ENCODE results near the gene PRDX5. TPM values are rescaled to one million over a fixed set of nuclear protein-coding genes. Genes with fewer than 3 reads are reported as not detected.

PRDX5 gene
- total RNA-seq, 4 donors from 2014 or later: 122 to 236 (median 223) TPM

- no peak for TF ChIP-seq CTCF (IDR thresholded peaks at IDR 0.05; ENCODE audit: low read depth)
These were observed 25.2 kb downstream of the PRDX5 start for GRCh38 chr11:64342869-64343745.

- no peak for TF ChIP-seq CTCF (IDR thresholded peaks at IDR 0.05; ENCODE audit: low read depth)
These were observed 26.0 kb downstream of the PRDX5 start for GRCh38 chr11:64343767-64344559.

- no peak for TF ChIP-seq CTCF (IDR thresholded peaks at IDR 0.05; ENCODE audit: low read depth)
These were observed 26.9 kb downstream of the PRDX5 start for GRCh38 chr11:64344787-64345186.

GRCh38 chr11:64347193-64347867 is 29.4 kb downstream of the PRDX5 start:
- no peak for TF ChIP-seq CTCF (IDR thresholded peaks at IDR 0.05; ENCODE audit: low read depth)

- TF ChIP-seq CTCF (IDR thresholded peaks at IDR 0.05; ENCODE audit: low read depth): no peak
These were observed 30.6 kb downstream of the PRDX5 start for GRCh38 chr11:64348383-64349024.

GRCh38 chr11:64349025-64349387 is 31.1 kb downstream of the PRDX5 start:
- TF ChIP-seq CTCF (IDR thresholded peaks at IDR 0.05; ENCODE audit: low read depth): no peak

All from subcutaneous adipose tissue (tissue), 4 donors.